HepG2 (cell line): ENCODE results near the gene STK11. TPM values are rescaled to one million over a fixed set of nuclear protein-coding genes. Genes with fewer than 3 reads are reported as not detected.

ENCODE experiments used
- HNF1A ChIP-seq, 2 experiments: sonication (generic) in 1 of 2; formaldehyde crosslinking in 1 of 2; IDR thresholded peaks; 2 replicates each; pipeline versions ENCODE4 v1.4.0 to v1.6.1; 2016 to 2020; ENCODE audit warnings: borderline replicate concordance in 1 of 2, low read depth in 1 of 2, mild to moderate bottlenecking in 1 of 2, missing genetic modification reagents in 1 of 2
- NFRKB ChIP-seq: fragments of 450-650 bp; IDR thresholded peaks from 2 replicates; pipeline ENCODE4 v1.6.1; 2017
- NR1H2 ChIP-seq: sonication (generic); formaldehyde crosslinking; IDR thresholded peaks from 2 replicates; pipeline ENCODE4 v1.8.1; 2022; ENCODE audit warnings: low read depth, missing genetic modification reagents, borderline replicate concordance
- NR2F6 ChIP-seq, 2 experiments: IDR thresholded peaks; 2 replicates each; pipeline ENCODE4 v1.6.1; 2016; ENCODE audit warnings: antibody characterized with exemption in 1 of 2, mild to moderate bottlenecking in 1 of 2
- PHF5A ChIP-seq: IDR thresholded peaks from one replicate; pipeline ENCODE4 v1.6.1; 2018; ENCODE audit warnings: low read depth, missing genetic modification reagents; ENCODE audit not compliant: unreplicated experiment
- TSC22D2 ChIP-seq: sonication (generic); formaldehyde crosslinking; IDR thresholded peaks from 2 replicates; pipeline ENCODE4 v1.5.1; 2020; ENCODE audit warnings: missing genetic modification reagents, mild to moderate bottlenecking, borderline replicate concordance
- ZFP91 ChIP-seq: sonication (generic); formaldehyde crosslinking; IDR thresholded peaks from 2 replicates; pipeline ENCODE4 v1.9.0; 2022; ENCODE audit warnings: missing genetic modification reagents, mild to moderate bottlenecking, borderline replicate concordance
- ZNF276 ChIP-seq: sonication (generic); formaldehyde crosslinking; IDR thresholded peaks from 2 replicates; pipeline ENCODE4 v1.4.0; 2020; ENCODE audit warnings: mild to moderate bottlenecking, low read depth, missing genetic modification reagents
- ZNF33B ChIP-seq: sonication (generic); formaldehyde crosslinking; IDR thresholded peaks from 2 replicates; pipeline ENCODE4 v1.5.1; 2020; ENCODE audit warnings: mild to moderate bottlenecking, missing genetic modification reagents
- ZNF598 ChIP-seq: sonication (generic); formaldehyde crosslinking; IDR thresholded peaks from 2 replicates; pipeline ENCODE4 v1.5.1; 2020; ENCODE audit warnings: mild to moderate bottlenecking, missing genetic modification reagents, borderline replicate concordance
- ZNF841 ChIP-seq: sonication (generic); formaldehyde crosslinking; IDR thresholded peaks from 2 replicates; pipeline ENCODE4 v1.8.1; 2023; ENCODE audit warnings: missing genetic modification reagents, borderline replicate concordance
- polyA plus RNA-seq, 8 experiments: library from polyadenylated mRNA; depleted of rRNA in 3 of 8; stranded (reverse) in 7 of 8; unstranded in 1 of 8; fragments of >200 nt; fragmentation: Illumina TruSeq in 4 of 8; extraction: Trizol in 4 of 8; gene quantifications; 2 replicates each; pipeline versions ENCODE4 v1.2.1 to v1.2.3, GENCODE V29; 2011 to 2016; ENCODE audit warnings: low read depth in 4 of 8, missing spikeins in 1 of 8, mixed read lengths in 1 of 8; ENCODE audit not compliant: insufficient read depth in 1 of 8
- total RNA-seq, 5 experiments: library from RNA; depleted of rRNA; stranded (reverse); fragments of >200 nt; fragmentation: Illumina TruSeq; extraction: Trizol; gene quantifications; 2 replicates each; pipeline ENCODE4 v1.2.3, GENCODE V29; 2016; ENCODE audit warnings: low read depth in 1 of 5
- TF ChIP-seq, protein P1 (sequence below): sonication (generic); formaldehyde crosslinking; IDR thresholded peaks from 2 replicates; pipeline ENCODE4 v1.5.0; 2020; ENCODE audit warnings: missing genetic modification reagents
- TF ChIP-seq, protein P2 (sequence below): sonication (generic); formaldehyde crosslinking; IDR thresholded peaks from 2 replicates; pipeline ENCODE4 v1.4.0; 2020; ENCODE audit warnings: mild to moderate bottlenecking, missing genetic modification reagents
- TF ChIP-seq, protein P3 (sequence below): sonication (generic); formaldehyde crosslinking; IDR thresholded peaks from 2 replicates; pipeline ENCODE4 v1.4.0; 2020; ENCODE audit warnings: mild to moderate bottlenecking, missing genetic modification reagents
- TF ChIP-seq, protein P4 (sequence below): sonication (generic); formaldehyde crosslinking; IDR thresholded peaks from 2 replicates; pipeline ENCODE4 v1.8.0; 2022; ENCODE audit warnings: mild to moderate bottlenecking, missing genetic modification reagents

STK11 gene
- total and polyA plus RNA-seq, 2 of the 13 experiments (the other 11 are each of a cell fraction or from before 2014, with no cell fraction given): 27.5 to 43.6 TPM

DNA sequence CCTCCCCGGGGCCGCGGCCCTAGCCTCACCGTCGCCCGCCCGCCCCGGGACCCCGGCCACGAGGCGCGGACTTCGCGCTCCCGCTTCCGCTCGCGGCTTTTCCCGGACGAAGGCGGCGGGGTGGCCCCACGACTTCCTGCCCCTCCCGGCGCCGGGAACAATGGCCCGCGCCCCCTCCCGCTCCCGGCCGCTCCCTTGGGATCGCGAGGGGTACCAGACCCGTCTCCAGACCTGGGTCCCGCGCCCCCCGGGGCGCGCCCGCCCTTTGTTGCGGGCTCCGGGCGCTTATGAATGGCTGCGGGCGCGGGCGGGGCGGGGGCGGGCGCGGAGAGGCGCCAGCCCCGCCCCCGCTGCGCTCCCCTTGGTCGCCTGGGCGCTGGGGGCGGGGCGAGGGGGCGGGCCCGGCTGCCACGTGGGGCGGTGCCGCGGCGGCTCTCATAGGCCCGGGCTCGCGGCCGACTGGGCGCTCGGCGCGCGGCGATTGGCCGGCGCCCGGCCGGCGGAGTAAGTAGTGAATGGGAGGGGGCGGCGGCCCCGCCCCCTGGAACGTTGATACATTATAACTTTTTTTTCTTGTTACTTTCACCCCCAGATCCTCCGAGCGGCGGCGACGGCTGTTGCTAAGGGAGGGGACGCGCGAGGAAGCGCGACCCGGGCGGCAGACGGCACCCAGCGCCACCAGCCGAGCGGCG, 43.9 kb downstream of the STK11 start (continued):
- TF ChIP-seq ZNF598 (CRISPR knock-in tag): no peak
- TF ChIP-seq NR1H2: no peak
- no peak for TF ChIP-seq ZNF276 (CRISPR knock-in tag)
- no peak for TF ChIP-seq NFRKB
- TF ChIP-seq, protein P1, sequence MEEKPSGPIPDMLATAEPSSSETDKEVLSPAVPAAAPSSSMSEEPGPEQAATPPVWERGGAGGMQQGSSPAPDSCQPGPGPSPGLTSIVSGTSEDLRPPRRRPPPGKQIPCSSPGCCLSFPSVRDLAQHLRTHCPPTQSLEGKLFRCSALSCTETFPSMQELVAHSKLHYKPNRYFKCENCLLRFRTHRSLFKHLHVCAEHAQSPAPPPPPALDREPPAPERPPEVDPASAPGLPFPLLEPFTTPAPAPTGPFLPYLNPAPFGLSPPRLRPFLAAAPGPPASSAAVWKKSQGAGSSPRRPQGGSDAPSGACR (CRISPR knock-in tag): 0 out of 2 replicates have a peak, but pooled peaks have one; percentile 46
- TF ChIP-seq, protein P2, sequence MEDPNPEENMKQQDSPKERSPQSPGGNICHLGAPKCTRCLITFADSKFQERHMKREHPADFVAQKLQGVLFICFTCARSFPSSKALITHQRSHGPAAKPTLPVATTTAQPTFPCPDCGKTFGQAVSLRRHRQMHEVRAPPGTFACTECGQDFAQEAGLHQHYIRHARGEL: no peak
- TF ChIP-seq, protein P3, sequence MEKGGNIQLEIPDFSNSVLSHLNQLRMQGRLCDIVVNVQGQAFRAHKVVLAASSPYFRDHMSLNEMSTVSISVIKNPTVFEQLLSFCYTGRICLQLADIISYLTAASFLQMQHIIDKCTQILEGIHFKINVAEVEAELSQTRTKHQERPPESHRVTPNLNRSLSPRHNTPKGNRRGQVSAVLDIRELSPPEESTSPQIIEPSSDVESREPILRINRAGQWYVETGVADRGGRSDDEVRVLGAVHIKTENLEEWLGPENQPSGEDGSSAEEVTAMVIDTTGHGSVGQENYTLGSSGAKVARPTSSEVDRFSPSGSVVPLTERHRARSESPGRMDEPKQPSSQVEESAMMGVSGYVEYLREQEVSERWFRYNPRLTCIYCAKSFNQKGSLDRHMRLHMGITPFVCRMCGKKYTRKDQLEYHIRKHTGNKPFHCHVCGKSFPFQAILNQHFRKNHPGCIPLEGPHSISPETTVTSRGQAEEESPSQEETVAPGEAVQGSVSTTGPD (CRISPR knock-in tag): no peak
- TF ChIP-seq, protein P4, sequence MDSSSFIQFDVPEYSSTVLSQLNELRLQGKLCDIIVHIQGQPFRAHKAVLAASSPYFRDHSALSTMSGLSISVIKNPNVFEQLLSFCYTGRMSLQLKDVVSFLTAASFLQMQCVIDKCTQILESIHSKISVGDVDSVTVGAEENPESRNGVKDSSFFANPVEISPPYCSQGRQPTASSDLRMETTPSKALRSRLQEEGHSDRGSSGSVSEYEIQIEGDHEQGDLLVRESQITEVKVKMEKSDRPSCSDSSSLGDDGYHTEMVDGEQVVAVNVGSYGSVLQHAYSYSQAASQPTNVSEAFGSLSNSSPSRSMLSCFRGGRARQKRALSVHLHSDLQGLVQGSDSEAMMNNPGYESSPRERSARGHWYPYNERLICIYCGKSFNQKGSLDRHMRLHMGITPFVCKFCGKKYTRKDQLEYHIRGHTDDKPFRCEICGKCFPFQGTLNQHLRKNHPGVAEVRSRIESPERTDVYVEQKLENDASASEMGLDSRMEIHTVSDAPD (CRISPR knock-in tag): 0 out of 2 replicates have a peak, but pooled peaks have one; percentile 28
- TF ChIP-seq TSC22D2 (CRISPR knock-in tag): no peak
- TF ChIP-seq ZNF33B (CRISPR knock-in tag): no peak
- no peak for TF ChIP-seq NR2F6 (IDR thresholded peaks at IDR 0.05)
- peak; percentile 56; the same call in 1 of the 2 replicates for TF ChIP-seq NR2F6 (CRISPR knock-in tag; IDR thresholded peaks at IDR 0.05)
- TF ChIP-seq PHF5A (CRISPR knock-in tag): no peak
- TF ChIP-seq ZNF841 (CRISPR knock-in tag): 0 out of 2 replicates have a peak, but pooled peaks have one; percentile 18
- no peak for TF ChIP-seq HNF1A (IDR thresholded peaks at IDR 0.05; ENCODE audit: low read depth)
- TF ChIP-seq HNF1A (CRISPR knock-in tag; IDR thresholded peaks at IDR 0.05; ENCODE audit: borderline replicate concordance): peak; percentile 20; the same call in 1 of the 2 replicates
- no peak for TF ChIP-seq ZFP91
